GM18858 (cell line): ENCODE results near the gene EDC3.

Experiments
- ATAC-seq: cut with Tn5 transposase; IDR thresholded peaks from one replicate; pipeline ENCODE4 v1.9.1; 2021; ENCODE audit not compliant: unreplicated experiment

The EDC3 gene

DNA sequence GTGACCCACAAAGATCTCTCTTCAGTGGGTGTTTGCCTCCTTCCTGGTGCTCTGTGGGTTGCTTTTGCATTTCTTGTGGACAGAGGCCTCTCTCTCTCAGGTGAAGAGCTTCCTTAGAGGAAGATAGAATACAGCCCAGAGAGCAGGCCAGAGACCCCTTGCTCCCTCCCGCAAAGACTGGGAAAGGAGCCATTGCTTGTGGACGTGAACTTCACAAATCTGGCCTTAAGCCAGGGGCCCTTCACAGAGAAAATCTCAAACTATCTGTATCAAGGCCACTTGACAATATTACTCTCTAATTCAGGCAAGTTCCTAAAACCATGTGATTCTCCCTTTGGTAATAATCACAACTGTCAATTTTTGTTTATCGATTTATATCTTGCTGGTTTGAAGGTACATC lies 110.6 kb downstream of the EDC3 start:
- no peak for ATAC-seq

DNA sequence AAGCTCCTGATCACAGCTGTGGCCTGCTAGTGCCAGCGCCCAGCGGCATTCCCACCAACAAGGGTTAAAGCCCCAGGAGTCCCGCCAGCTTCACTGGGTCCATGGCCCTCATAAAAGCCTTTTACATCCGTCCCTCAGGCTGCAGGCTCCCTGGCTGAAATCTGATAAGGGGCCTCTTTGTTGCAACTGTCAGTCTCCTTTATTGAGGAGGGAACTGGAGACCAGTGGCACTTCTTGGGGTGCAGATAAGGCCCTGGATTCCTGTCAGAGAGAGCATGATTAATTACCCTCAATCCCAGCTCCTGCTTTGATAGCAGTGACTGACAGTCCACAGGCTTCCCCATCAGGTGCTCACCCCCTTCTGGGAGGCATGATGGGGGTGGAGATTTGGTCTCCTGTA lies 111.0 kb downstream of the EDC3 start:
- ATAC-seq, result no peak

DNA sequence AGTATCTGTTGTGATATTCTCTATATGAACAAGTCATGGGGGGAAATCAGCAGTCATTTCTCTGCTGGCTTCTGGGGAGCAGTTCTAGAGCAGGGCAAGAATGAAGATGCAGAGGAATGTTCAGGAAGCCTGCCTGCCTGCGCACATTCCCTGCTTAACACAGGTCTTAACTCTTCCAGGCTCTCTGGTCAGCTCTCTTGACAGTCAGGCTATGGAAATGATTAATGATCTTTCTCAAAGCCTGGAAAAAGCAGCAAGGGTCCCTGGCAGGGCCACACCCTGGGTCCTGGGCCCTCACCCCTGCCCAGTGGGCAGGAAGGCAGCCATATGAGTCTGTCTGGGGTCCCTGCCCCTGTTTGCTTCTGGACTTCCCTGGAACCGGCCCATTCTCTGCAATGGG lies 111.6 kb downstream of the EDC3 start:
- ATAC-seq, result no peak
